ENCODE data around the gene CHD6. TPM values are rescaled to one million over a fixed set of nuclear protein-coding genes. Genes with fewer than 3 reads are reported as not detected.

Gene CHD6
- total RNA-seq, 1 experiment from 2014 or later: 26.6 TPM

- BruUV-seq (replicated peaks): no TSS peak
- RAD21 ChIA-PET (ENCODE audit: low non-redundant PET in 1 of 2, low total read pairs in 2 of 2, uncharacterized antibody in 2 of 2, unreplicated experiment in 2 of 2): no interaction called here
- CTCF ChIA-PET: no interaction called here
These were observed 110.7 kb downstream of the CHD6 start for GRCh38 chr20:41507436-41507835.

More at GRCh38 chr20:41507436-41507835, 110.7 kb downstream of the CHD6 start:
- H4K20me1 ChIP-seq (ENCODE audit: insufficient read depth): no peaks in the 10 kb centered on the region
- no peak for TF ChIP-seq CTCF (IDR thresholded peaks at IDR 0.05 in 2 of 3, conservative IDR thresholded peaks at IDR 0.05 in 1 of 3; ENCODE audit: borderline replicate concordance in 1 of 3, insufficient read depth in 1 of 3, low read depth in 2 of 3, low read length in 2 of 3)
- TF ChIP-seq SRF (IDR thresholded peaks at IDR 0.05; ENCODE audit: low read depth): no peak
- no peak for TF ChIP-seq ZBTB33 (IDR thresholded peaks at IDR 0.05; ENCODE audit: extremely low read depth, insufficient replicate concordance, low read length)
- no peak overlapping the region for H3K4me2 ChIP-seq (ENCODE audit: low read length)
- no peak for ATAC-seq
- H3K9ac ChIP-seq (ENCODE audit: low read length): no peak overlapping the region
- intact Hi-C loops (cut with micrococcal nuclease): no loop called here
- POLR2A ChIA-PET: no interaction called here
- no peaks in the 10 kb centered on the region for H3K9me2 ChIP-seq (ENCODE audit: insufficient read depth)
- H3K4me3 ChIP-seq (replicated peaks in 1 of 2; ENCODE audit: low read depth in 1 of 2, low read length in 2 of 2): no peak overlapping the region
- no peak for DNase-seq (ENCODE audit: low read depth, low spot score)
- H3K9me3 ChIP-seq (ENCODE audit: control insufficient read depth in 1 of 2, insufficient read depth in 1 of 2, low read depth in 1 of 2, low read length in 2 of 2): no peaks in the 10 kb centered on the region; a peak in 1 of 4 replicates
- H3K79me2 ChIP-seq (ENCODE audit: insufficient read depth, low read length): no peaks in the 10 kb centered on the region
- H3K27ac ChIP-seq (ENCODE audit: low read depth, low read length): no peak overlapping the region
- no peak overlapping the region for H2AFZ ChIP-seq (ENCODE audit: low read depth, low read length, poor library complexity, severe bottlenecking)
- H3K36me3 ChIP-seq (ENCODE audit: control insufficient read depth in 1 of 2, insufficient read depth in 2 of 2, low read length in 2 of 2): peaks cover 0 to 3% of the 10 kb centered on the region in 2 experiments; a peak in 2 of 4 replicates
- no peaks in the 10 kb centered on the region for H3K4me1 ChIP-seq (ENCODE audit: control insufficient read depth in 1 of 2, insufficient read depth in 2 of 2, low read length in 2 of 2)
- H3K27me3 ChIP-seq (ENCODE audit: insufficient read depth, low read length): no peaks in the 10 kb centered on the region

Data from HCT116 (cell line).